K562 (cell line): ENCODE data around the gene AMIGO3. TPM values are rescaled to one million over a fixed set of nuclear protein-coding genes. Genes with fewer than 3 reads are reported as not detected.

Experiments
- ATAC-seq: fragments of 200-7000 bp; cut with Tn5 transposase; 3 replicates; pipeline ENCODE4 v1.9.1; 2020; ENCODE audit warnings: moderate library complexity
- BruUV-seq: library from RNA; stranded (reverse); fragments of 400-500 nt; replicated peaks from 2 replicates; lab custom pipeline; 2021; lab: Mats Ljungman, UMichigan
- CTCF ChIA-PET: fragments of 300-600 bp; formaldehyde crosslinking; extraction: SDS; loops from one replicate; lab custom pipeline; 2021; ENCODE audit warnings: low intra/inter-chr PET ratio; lab: Yijun Ruan, JAX
- POLR2A ChIA-PET: fragments of 300-600, 350-650 bp; sonication (Branson Sonifier 250); formaldehyde crosslinking; extraction: SDS; loops from one replicate; lab custom pipeline; 2021; ENCODE audit warnings: antibody characterized with exemption, inconsistent platforms; lab: Yijun Ruan, JAX
- DNase-seq, 4 experiments: peaks; one replicate each; pipeline versions ENCODE4 v3.0.0 to v3.0.0-alpha.2; 2011 to 2018; ENCODE audit warnings: low spot score in 3 of 4, mixed read lengths in 3 of 4; ENCODE audit errors: extremely low read depth in 1 of 4
- FAIRE-seq: peaks from 2 replicates; lab custom pipeline; 2011; peaks lifted over from hg19 to GRCh38; lab: Jason Lieb, UNC
- H2AFZ ChIP-seq: 2 replicates; pipeline ENCODE4 v1.6.0; 2011; ENCODE audit warnings: low read depth, low read length, control low read depth, inconsistent platforms
- H3K27ac ChIP-seq: fragments of 200-600 bp; 3 replicates; pipeline ENCODE4 v1.8.0; 2011; ENCODE audit warnings: low read depth, mild to moderate bottlenecking, control low read depth, inconsistent platforms, low read length, moderate library complexity, mixed read lengths; ENCODE audit errors: extremely low read depth
- H3K27me3 ChIP-seq, 2 experiments: fragments of 300-600 bp in 1 of 2; 2 replicates in 1 of 2; 3 replicates in 1 of 2; pipeline versions ENCODE4 v1.6.0 to v1.8.0; 2011; ENCODE audit warnings: inconsistent platforms in 2 of 2, low read length in 2 of 2, mild to moderate bottlenecking in 1 of 2, mixed read lengths in 1 of 2, moderate library complexity in 1 of 2; ENCODE audit not compliant: control insufficient read depth in 2 of 2, insufficient read depth in 2 of 2
- H3K36me3 ChIP-seq: fragments of 300-600 bp; 3 replicates; pipeline ENCODE4 v1.8.0; 2011; ENCODE audit warnings: mild to moderate bottlenecking, low read length, inconsistent platforms; ENCODE audit not compliant: control insufficient read depth, insufficient read depth
- H3K4me1 ChIP-seq, 2 experiments: fragments of 200-600 bp in 1 of 2; replicated peaks in 1 of 2; 2 replicates in 1 of 2; 3 replicates in 1 of 2; pipeline versions ENCODE4 v1.5.1 to v1.8.0; 2011; ENCODE audit warnings: inconsistent platforms in 2 of 2, low read length in 2 of 2, mild to moderate bottlenecking in 1 of 2, mixed read lengths in 1 of 2, moderate library complexity in 1 of 2; ENCODE audit not compliant: control insufficient read depth in 2 of 2, insufficient read depth in 2 of 2
- H3K4me2 ChIP-seq: 2 replicates; pipeline ENCODE4 v1.6.1; 2011; ENCODE audit warnings: low read length, control low read depth, inconsistent platforms, mixed read lengths; ENCODE audit not compliant: insufficient read depth
- H3K4me3 ChIP-seq: fragments of 200-600 bp; sonication (generic), shearing (Covaris generic); 2 replicates; pipeline ENCODE4 v1.5.1; 2016; ENCODE audit warnings: control low read depth, inconsistent platforms
- H3K79me2 ChIP-seq: fragments of 200-600 bp; 3 replicates; pipeline ENCODE4 v1.8.0; 2011; ENCODE audit warnings: low read length, inconsistent platforms; ENCODE audit not compliant: control insufficient read depth, insufficient read depth
- H3K9ac ChIP-seq, 2 experiments: 2 replicates each; pipeline versions ENCODE4 v1.6.0 to v1.6.1; 2011; ENCODE audit warnings: low read depth in 2 of 2, low read length in 2 of 2, control low read depth in 1 of 2, inconsistent platforms in 1 of 2, mild to moderate bottlenecking in 1 of 2, mixed read lengths in 1 of 2; ENCODE audit not compliant: insufficient read depth in 1 of 2
- H3K9me1 ChIP-seq: one replicate; pipeline ENCODE4 v1.6.0; 2011; ENCODE audit warnings: inconsistent platforms, mild to moderate bottlenecking, low read length, moderate library complexity; ENCODE audit not compliant: control insufficient read depth, insufficient read depth
- H3K9me3 ChIP-seq: replicated peaks from 2 replicates; pipeline ENCODE4 v1.5.1; 2011; ENCODE audit warnings: low read depth, low read length, inconsistent platforms; ENCODE audit not compliant: control insufficient read depth, insufficient read depth
- H4K20me1 ChIP-seq: replicated peaks from 2 replicates; pipeline ENCODE4 v1.6.1; 2011; ENCODE audit warnings: low read length, inconsistent platforms, mixed read lengths; ENCODE audit not compliant: control insufficient read depth, insufficient read depth
- BCLAF1 ChIP-seq, 2 experiments: fragments of 450-650 bp in 1 of 2; IDR thresholded peaks; 2 replicates each; pipeline ENCODE4 v1.6.1; 2011 to 2017; ENCODE audit warnings: low read depth in 2 of 2, antibody characterized with exemption in 1 of 2, borderline replicate concordance in 1 of 2, low read length in 1 of 2, mild to moderate bottlenecking in 1 of 2, mixed read lengths in 1 of 2; ENCODE audit not compliant: control insufficient read depth in 1 of 2
- ZMIZ1 ChIP-seq, 2 experiments: fragments of 150-350 bp in 1 of 2; IDR thresholded peaks; 2 replicates each; pipeline ENCODE4 v1.6.1; 2012 to 2016; ENCODE audit warnings: low read depth in 2 of 2, low read length in 2 of 2, mild to moderate bottlenecking in 1 of 2, moderate library complexity in 1 of 2
- ZNF354B ChIP-seq: fragments of 250-450 bp; sonication (Bioruptor Pico); IDR thresholded peaks from 2 replicates; pipeline ENCODE4 v1.4.0; 2020
- ZNF589 ChIP-seq: fragments of 200-800 bp; sonication (Bioruptor generic); IDR thresholded peaks from 2 replicates; pipeline ENCODE4 v1.6.1; 2016; ENCODE audit warnings: low read depth, missing genetic modification characterization, missing compliant biosample characterization
- WGBS: fragments of 100-300 bp; shearing (Covaris generic); methylation state at CpG from one replicate; pipeline ENCODE4 v1.1.6; 2016; ENCODE audit warnings: low coverage, mixed read lengths; ENCODE audit not compliant: insufficient coverage; ENCODE audit errors: missing lambda C conversion rate; 5-methylcytosine and 5-hydroxymethylcytosine counted together
- in situ Hi-C: fragments of 300-500 bp; cut with MboI; formaldehyde crosslinking; loops from 4 replicates; pipeline ENCODE4 v1.15.0; 2018; ENCODE audit warnings: inconsistent platforms, mixed read lengths
- intact Hi-C: fragments of 100-400 bp; cut with micrococcal nuclease; formaldehyde crosslinking; loops from 2 replicates; pipeline ENCODE4 v1.14.2; 2022
- polyA plus RNA-seq, 8 experiments: library from polyadenylated mRNA; depleted of rRNA in 4 of 8; stranded (reverse) in 5 of 8; unstranded in 3 of 8; fragments of >200 nt; fragmentation: Nextera tagmentation in 2 of 8; fragmentation: Illumina TruSeq in 1 of 8; extraction: Ambion mirVana in 2 of 8; extraction: Trizol in 1 of 8; gene quantifications; 2 replicates each; pipeline versions ENCODE4 v1.2.1 to v1.2.3, GENCODE V29; 2011 to 2014; ENCODE audit warnings: inconsistent platforms in 1 of 8, missing spikeins in 1 of 8
- total RNA-seq, 7 experiments: library from RNA; depleted of rRNA in 6 of 7; stranded (reverse); fragments of >200 nt in 6 of 7; fragmentation: Illumina TruSeq in 2 of 7; extraction: Trizol in 2 of 7; gene quantifications; 2 replicates each; pipeline versions ENCODE4 v1.2.1 to v1.2.3, GENCODE V29; 2011 to 2021; ENCODE audit warnings: low replicate concordance in 1 of 7

The AMIGO3 gene
- total and polyA plus RNA-seq, 9 of the 15 experiments (the other 6 are each of a cell fraction or from before 2014, with no cell fraction given): 0.13 to 2.8 (median 0.44) TPM; not detected in 4

DNA sequence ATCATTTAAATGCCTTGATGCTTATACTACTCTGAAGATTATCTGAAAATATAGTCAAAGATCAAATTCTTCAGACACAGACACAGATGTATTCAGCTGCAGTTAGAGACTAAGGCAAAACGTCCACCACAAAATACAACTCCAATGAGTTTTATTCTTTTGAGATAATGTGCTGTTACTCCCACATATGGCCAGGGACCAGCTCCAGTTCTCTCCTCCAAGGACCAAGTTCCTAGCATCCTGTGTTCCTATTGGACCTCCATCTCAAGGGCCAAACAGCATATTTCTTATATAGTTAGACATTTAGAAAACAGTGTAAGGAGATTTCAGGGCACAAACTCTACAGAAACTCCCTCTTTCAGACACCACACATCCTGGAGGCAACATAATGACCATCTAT is 39.7 kb upstream of the AMIGO3 start:
- Histone ChIP-seq H3K9ac (no peak overlapping the region), H3K4me1 (no peaks in the 10 kb centered on the region; a peak in 2 of 5 replicates), H3K9me3 (no peaks in the 10 kb centered on the region), H3K9me1 (peaks cover 2% of the 10 kb centered on the region), H4K20me1 (peaks cover 13% of the 10 kb centered on the region; the same call in 1 of the 2 replicates), H2AFZ (no peak overlapping the region), H3K79me2 (peaks cover 67% of the 10 kb centered on the region), H3K27ac (no peak overlapping the region), H3K27me3 (no peaks in the 10 kb centered on the region), H3K36me3 (0 out of 3 replicates have a peak, but pooled peaks cover 7% of the 10 kb centered on the region), H3K4me2 (no peak overlapping the region), H3K4me3 (no peak overlapping the region)
- ATAC-seq: no peak
- intact Hi-C loops: no loop called here
- in situ Hi-C loops: no loop called here
- DNase-seq: peak in 1 of 4 experiments; percentile 9
- FAIRE-seq: no peak
- POLR2A ChIA-PET: interaction anchor here (0.6 to 1.1 kb wide), 3 partner anchors 10 to 201 kb away, joined by 3 read pairs; no protein-coding TSS in a partner anchor
- 10% methylated on average over 1 of the region's 1 CpG for WGBS
- no TSS peak for BruUV-seq
- TF ChIP-seq ZNF589 (CRISPR knock-in tag) (no peak), BCLAF1 (IDR thresholded peaks at IDR 0.05; ENCODE audit: borderline replicate concordance in 1 of 2, control insufficient read depth in 1 of 2, low read depth in 2 of 2, low read length in 1 of 2) (no peak), ZNF354B (CRISPR knock-in tag) (no peak), ZMIZ1 (IDR thresholded peaks at IDR 0.05; ENCODE audit: low read depth in 2 of 2, low read length in 2 of 2) (no peak)
- CTCF ChIA-PET: no interaction called here
